LNCaP clone FGC (cell line): ENCODE data around the gene TBATA.

Source experiments
- DNase-seq: peaks from one replicate; pipeline ENCODE4 v3.0.0-alpha.2; 2011; ENCODE audit warnings: low read depth
- H3K4me3 ChIP-seq: 2 replicates; pipeline ENCODE4 v1.5.1; 2011; ENCODE audit warnings: mild to moderate bottlenecking, low read depth, low read length, control low read depth
- TF ChIP-seq, protein P1 (sequence below): IDR thresholded peaks from 2 replicates; pipeline ENCODE4 v1.5.1; 2012; ENCODE audit warnings: mild to moderate bottlenecking; ENCODE audit not compliant: control insufficient read depth, insufficient read depth; ENCODE audit errors: extremely low read depth

TBATA gene

GRCh38 chr10:70816220-70816894, 31.2 kb upstream of the TBATA start:
- H3K4me3 ChIP-seq: peak overlapping the region; percentile 61
- TF ChIP-seq, protein P1, sequence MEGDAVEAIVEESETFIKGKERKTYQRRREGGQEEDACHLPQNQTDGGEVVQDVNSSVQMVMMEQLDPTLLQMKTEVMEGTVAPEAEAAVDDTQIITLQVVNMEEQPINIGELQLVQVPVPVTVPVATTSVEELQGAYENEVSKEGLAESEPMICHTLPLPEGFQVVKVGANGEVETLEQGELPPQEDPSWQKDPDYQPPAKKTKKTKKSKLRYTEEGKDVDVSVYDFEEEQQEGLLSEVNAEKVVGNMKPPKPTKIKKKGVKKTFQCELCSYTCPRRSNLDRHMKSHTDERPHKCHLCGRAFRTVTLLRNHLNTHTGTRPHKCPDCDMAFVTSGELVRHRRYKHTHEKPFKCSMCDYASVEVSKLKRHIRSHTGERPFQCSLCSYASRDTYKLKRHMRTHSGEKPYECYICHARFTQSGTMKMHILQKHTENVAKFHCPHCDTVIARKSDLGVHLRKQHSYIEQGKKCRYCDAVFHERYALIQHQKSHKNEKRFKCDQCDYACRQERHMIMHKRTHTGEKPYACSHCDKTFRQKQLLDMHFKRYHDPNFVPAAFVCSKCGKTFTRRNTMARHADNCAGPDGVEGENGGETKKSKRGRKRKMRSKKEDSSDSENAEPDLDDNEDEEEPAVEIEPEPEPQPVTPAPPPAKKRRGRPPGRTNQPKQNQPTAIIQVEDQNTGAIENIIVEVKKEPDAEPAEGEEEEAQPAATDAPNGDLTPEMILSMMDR: no peak
- DNase-seq: peak; percentile 75

DNA sequence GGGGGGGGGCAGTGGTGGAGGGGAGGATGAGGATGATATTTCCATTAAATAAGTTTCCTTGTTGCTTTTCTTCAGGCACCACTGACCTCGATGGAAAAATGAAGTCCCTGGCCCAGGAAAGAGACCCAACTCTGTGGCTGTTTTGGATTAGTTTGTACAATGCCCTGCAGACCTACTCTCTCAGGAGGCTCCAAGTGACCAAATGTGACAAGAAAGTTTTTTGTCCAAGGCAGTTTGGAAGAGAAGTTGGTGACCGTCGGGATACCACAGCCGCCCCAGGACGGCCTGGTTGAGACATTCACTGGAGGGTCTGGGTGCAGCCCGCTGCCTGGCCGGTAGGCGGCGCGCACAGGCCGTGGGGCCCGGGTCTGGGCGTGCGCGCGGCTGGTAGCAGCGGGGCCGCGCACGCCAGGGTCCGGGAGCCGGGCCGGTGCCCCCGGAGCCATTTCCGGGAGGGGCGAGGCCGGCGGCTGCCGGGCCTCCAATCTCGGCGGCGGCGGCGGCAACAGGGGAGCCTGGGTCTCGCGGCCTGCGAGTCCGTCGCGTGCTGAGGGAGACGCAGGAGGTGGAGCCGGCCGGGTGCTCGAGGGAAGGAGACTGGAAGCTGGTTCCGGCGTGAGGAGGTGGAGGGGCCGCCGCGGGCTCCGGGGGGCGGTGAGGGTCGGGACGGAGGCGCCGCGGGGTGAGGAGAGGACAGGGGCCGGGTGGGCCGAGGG, 30.5 kb upstream of the TBATA start, which contains the start of gene SGPL1:
TSS of gene SGPL1 (plus strand) at position 445 of the 716 bp plus-strand sequence. CDS start 906 bp downstream, outside the sequence.
- no peak for DNase-seq

GRCh38 chr10:70814126-70814525, 28.9 kb upstream of the TBATA start:
- no peak overlapping the region for H3K4me3 ChIP-seq
- TF ChIP-seq, protein P1: no peak
- DNase-seq: no peak

More for the DNA sequence above, 30.5 kb upstream of the TBATA start, which contains the start of gene SGPL1:
- TF ChIP-seq, protein P1: peak; percentile 98
- peak within 1 kb of the TSS; percentile 61 for H3K4me3 ChIP-seq

DNA sequence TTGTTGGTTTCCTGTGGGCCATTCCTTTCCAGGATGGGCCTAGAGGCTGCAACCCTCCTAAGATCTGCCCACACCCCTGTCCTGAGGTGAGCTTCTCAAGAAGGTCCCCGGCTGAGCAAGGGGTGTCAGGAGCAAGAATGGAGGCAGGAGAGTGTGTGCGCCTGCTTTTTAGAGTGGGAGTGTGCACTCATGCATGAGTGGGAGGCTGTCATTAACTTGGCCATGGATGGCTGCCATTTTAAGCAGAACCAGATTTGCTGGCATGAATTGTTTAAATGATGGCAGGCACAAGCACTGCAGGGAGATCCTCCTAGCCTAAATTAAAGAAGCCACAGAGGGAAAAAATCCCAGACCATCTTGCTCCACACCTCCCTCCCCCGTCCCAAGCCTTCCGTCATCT, 27.6 kb upstream of the TBATA start:
- DNase-seq: no peak
- TF ChIP-seq, protein P1: no peak
- H3K4me3 ChIP-seq: no peak overlapping the region

GRCh38 chr10:70811881-70812280, 26.7 kb upstream of the TBATA start:
- H3K4me3 ChIP-seq: no peak overlapping the region
- DNase-seq: no peak
- TF ChIP-seq, protein P1: no peak

DNA sequence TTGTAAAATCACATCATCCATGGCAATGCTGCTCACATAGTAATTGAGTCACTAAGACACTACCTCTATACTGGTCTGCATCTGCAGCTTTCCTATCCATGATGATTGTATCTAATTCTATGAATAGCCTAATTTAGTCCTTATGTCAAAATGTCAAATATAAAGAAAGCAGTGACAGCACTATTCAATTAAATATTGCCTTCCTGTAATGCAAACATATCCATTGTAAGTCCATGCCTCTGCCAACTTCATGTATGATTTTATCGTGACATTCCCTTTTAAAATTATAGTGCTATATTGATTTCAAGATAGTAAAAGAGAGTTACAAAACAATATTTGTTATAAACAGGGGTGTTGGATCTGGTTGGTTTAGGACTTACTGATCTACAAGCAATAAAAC, 25.8 kb upstream of the TBATA start:
- no peak for DNase-seq
- TF ChIP-seq, protein P1: no peak
- no peak overlapping the region for H3K4me3 ChIP-seq
